HG03571 (cell line): ENCODE results near the gene KLRD1.
"Not testable (repeated sequence)": the region's sequence is repeated elsewhere in the genome, so short reads cannot be mapped to it uniquely, and the experiment has no call there.

Experiments
- ATAC-seq: cut with Tn5 transposase; IDR thresholded peaks from one replicate; pipeline ENCODE4 v1.9.1; 2021; ENCODE audit not compliant: unreplicated experiment

The KLRD1 gene

DNA sequence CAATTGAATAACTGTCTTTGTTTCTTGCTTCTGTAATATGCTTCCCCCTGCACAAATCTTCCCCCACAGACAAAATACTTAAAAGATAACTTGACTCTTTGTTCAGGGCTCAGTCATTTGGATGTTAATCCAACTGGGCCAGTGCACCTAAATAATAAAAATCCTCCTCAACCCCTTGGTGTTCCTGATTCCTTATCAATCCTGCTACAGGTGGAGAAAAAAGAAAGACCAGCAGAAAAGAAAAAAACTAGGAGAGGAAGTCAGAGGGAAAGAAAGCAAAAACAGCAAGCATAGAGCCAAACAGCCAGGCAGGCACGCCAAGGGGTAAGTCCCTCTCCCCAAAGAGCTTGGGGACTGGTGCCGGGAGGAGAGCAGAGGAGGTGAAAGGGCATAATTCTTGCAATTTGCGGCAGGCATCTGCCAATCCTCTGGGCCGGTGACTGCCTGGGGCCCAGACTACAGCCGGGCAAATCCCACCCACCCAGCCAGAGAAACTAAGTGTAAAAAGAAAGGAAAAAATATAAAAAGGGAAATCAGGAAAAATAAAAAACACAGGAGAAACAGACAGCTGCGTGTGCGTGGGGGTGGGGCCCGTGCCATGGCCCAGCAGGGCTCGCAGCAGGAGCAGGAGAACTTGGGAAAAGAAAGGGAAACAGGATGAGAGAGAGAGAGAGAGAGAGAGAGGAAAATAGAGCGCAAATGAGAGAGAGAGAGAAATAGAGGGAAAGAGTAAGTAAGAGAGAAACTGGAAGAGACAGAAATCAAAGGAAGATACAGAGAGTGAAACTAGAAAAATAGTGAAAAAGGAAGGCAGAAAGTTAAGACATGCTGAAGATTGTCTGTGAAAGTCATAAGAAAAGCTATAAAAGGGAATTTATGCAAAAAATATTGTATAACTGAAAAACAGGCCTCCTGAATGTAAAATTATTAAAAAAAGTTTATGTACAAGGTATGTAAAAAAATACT is 60.8 kb downstream of the KLRD1 start:
- ATAC-seq: no peak

DNA sequence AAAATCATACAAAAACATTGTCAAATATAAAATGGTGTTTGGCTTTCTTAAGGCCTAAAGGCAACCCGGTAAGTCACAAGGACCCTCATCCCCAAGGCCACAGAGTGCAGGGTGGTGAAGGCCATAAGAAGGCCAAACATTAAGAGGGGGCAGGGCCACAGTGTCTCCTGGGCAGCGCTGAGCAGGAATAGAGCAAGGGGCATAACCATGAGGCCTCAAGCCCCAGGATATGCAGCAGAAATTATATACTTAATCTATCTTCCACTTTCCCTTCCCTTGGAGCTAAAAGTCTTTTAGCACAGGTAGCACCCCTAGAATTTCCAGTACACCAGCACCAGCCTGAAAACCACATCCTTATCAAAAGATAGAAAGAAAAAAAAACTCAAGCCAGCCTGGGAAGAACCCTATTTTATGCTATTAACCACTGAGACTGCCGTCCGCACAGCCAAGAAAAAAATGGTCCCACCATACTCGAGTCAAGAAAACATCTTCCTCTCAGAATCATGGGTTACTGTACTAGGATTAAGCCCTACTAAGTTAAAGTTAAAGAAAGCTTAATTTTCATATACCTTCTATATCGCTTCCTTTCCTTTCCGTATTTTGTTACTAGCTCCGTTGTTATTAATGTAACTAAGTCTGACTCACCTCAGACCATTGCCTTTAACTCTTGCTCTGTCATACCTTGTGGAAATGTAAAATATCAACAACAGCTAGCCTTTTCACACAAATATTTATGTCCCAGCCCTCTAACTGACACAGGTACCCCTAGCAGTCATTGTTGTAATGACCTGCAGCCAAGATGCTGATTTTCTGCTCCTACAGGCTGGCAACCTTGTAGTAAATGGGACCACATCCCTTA is 62.1 kb downstream of the KLRD1 start:
- ATAC-seq: no peak

DNA sequence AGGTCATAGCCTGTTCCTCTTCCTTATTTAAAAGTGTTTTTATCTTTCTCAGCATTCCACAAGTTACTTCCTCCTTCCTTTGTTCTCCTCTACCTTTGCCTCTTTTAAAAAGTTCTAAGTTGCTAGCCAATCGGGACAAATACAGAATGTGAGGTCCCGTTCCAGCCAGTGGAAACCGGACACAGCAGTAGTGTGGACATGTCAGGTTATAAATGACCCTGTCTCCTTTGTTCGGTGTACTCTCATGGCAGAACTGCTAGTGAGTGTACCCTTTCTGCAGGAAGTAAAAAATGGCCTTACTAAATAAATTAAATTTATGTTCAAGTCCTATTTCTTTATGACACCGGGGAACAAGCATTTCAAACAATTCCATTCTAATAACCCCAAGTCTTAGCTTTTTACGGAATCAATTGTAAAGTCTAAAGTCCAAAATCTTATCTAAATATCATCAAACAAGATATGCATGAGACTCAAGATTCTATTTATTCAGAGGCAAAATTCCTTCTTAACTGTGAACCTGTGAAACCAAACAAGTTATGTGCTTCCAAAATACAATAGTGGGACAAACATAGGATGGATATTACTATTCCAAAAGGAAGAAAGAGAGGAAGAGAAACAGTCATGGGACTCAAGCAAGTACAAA is 64.3 kb downstream of the KLRD1 start:
- ATAC-seq: not testable (repeated sequence)

DNA sequence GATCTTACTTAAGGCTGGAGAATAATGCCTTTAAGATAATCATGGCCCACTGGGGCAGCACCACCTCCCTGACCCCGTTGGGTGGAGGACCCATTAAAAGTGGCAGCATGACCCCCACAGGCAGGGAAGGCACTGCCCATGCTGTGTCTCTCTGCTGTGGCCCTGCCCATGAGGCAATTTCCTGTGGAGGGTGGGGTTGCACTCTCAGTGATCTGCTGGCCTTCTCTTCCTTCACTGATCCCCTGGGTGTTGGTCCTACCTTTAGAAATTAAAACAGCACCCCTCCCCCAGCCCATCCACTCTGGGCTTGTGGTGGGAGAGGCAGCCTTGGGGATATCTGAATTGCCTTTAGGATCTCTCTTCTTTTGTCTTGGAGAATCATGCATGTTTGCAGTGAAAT is 64.9 kb downstream of the KLRD1 start:
- ATAC-seq: no peak

DNA sequence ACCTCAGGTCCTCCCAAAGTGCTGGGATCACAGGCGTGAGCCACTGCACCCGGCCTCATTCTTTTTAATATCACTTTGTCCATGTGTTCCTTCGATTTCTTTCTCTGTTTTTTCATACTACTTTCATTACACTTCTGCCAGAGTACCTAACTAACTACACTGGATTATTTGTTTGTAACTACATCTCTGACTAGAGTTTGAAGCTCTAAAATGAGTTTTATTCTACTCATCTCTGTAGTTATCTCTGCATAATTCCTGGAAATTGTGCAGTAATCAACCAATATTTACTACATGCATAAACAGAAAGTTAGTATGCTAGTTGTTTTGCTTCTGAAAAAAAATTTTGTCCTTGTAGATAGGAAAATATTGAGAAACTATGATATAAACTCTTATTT is 67.0 kb downstream of the KLRD1 start:
- no peak for ATAC-seq

DNA sequence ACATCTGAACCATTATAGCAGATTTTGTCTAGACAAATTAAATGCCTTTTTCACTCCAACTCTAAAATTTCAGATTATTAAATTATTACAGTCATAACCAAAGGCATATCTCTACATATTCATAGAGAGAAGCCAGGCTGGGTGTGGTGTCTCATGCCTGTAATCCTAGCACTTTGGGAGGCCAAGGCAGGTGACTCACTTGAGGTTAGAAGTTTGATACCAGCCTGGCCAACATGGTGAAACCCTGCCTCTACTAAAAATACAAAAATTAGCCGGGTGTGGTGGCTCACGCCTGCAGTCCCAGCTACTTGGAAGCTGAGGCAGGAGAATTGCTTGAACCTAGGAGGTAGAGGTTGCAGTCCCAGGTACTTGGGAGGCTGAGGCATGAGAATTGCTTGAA is 71.1 kb downstream of the KLRD1 start:
- ATAC-seq: not testable (repeated sequence)
